ENCODE data around the gene DOK3.

Gene DOK3

GRCh38 chr5:177472460-177473442 is 36.9 kb downstream of the DOK3 start:
- TF ChIP-seq POLR2A (IDR thresholded peaks at IDR 0.05; ENCODE audit: low read depth, low read length): peak; percentile 14; the same call in 1 of the 2 replicates
- DNase-seq (ENCODE audit: insufficient read length, low spot score): no peak
- no peak for FAIRE-seq

GRCh38 chr5:177471610-177472356 is 37.8 kb downstream of the DOK3 start:
- no peak for DNase-seq (ENCODE audit: insufficient read length, low spot score)
- no peak for FAIRE-seq
- TF ChIP-seq POLR2A (IDR thresholded peaks at IDR 0.05; ENCODE audit: low read depth, low read length): no peak

- FAIRE-seq (no peak), DNase-seq (ENCODE audit: insufficient read length, low spot score) (peak; percentile 80)
- TF ChIP-seq POLR2A (IDR thresholded peaks at IDR 0.05; ENCODE audit: low read depth, low read length): no peak
Observed at GRCh38 chr5:177470759-177471536, 38.7 kb downstream of the DOK3 start.

GRCh38 chr5:177469750-177470525 is 39.7 kb downstream of the DOK3 start:
- TF ChIP-seq POLR2A (IDR thresholded peaks at IDR 0.05; ENCODE audit: low read depth, low read length): no peak
- FAIRE-seq (no peak), DNase-seq (ENCODE audit: insufficient read length, low spot score) (no peak)

- no peak for TF ChIP-seq POLR2A (IDR thresholded peaks at IDR 0.05; ENCODE audit: low read depth, low read length)
- no peak for DNase-seq (ENCODE audit: insufficient read length, low spot score)
- no peak for FAIRE-seq
Observed at GRCh38 chr5:177468685-177469628, 40.7 kb downstream of the DOK3 start.

- no peak for FAIRE-seq
- no peak for DNase-seq (ENCODE audit: insufficient read length, low spot score)
- no peak for TF ChIP-seq POLR2A (IDR thresholded peaks at IDR 0.05; ENCODE audit: low read depth, low read length)
Observed at GRCh38 chr5:177468329-177468684, 41.3 kb downstream of the DOK3 start.

GRCh38 chr5:177467436-177467835 is 42.2 kb downstream of the DOK3 start:
- DNase-seq (ENCODE audit: insufficient read length, low spot score) (no peak), FAIRE-seq (no peak)
- no peak for TF ChIP-seq POLR2A (IDR thresholded peaks at IDR 0.05; ENCODE audit: low read depth, low read length)

GRCh38 chr5:177466861-177467260 is 42.8 kb downstream of the DOK3 start:
- TF ChIP-seq POLR2A (IDR thresholded peaks at IDR 0.05; ENCODE audit: low read depth, low read length): no peak
- DNase-seq (ENCODE audit: insufficient read length, low spot score) (no peak), FAIRE-seq (no peak)

GRCh38 chr5:177465044-177465443 is 44.6 kb downstream of the DOK3 start:
- DNase-seq (ENCODE audit: insufficient read length, low spot score): no peak
- FAIRE-seq: no peak
- no peak for TF ChIP-seq POLR2A (IDR thresholded peaks at IDR 0.05; ENCODE audit: low read depth, low read length)

GRCh38 chr5:177462021-177462670 is 47.5 kb downstream of the DOK3 start:
- no peak for TF ChIP-seq POLR2A (IDR thresholded peaks at IDR 0.05; ENCODE audit: low read depth, low read length)
- FAIRE-seq (no peak), DNase-seq (ENCODE audit: insufficient read length, low spot score) (no peak)

- TF ChIP-seq POLR2A (IDR thresholded peaks at IDR 0.05; ENCODE audit: low read depth, low read length): no peak
- no peak for DNase-seq (ENCODE audit: insufficient read length, low spot score)
- FAIRE-seq: no peak
Observed at GRCh38 chr5:177459819-177460628, 49.6 kb downstream of the DOK3 start.

Measured in H54 (cell line).